OCI-LY1 (cell line): ENCODE results near the gene P4HTM.

Experiments used
- H2AFZ ChIP-seq: fragments of 200-600 bp; sonication (generic), shearing (Covaris generic); 2 replicates; pipeline ENCODE4 v1.6.0; 2014; ENCODE audit warnings: antibody characterized with exemption, mild to moderate bottlenecking, low read length
- H3F3A ChIP-seq: fragments of 200-600 bp; sonication (generic), shearing (Covaris generic); 2 replicates; pipeline ENCODE4 v1.6.0; 2014; ENCODE audit warnings: mild to moderate bottlenecking, antibody characterized with exemption, low read length, moderate library complexity; ENCODE audit not compliant: insufficient read depth
- H3K27ac ChIP-seq: fragments of 200-600 bp; sonication (generic); 2 replicates; pipeline ENCODE4 v1.5.1; 2014; ENCODE audit warnings: low read length, mixed run types, mild to moderate bottlenecking, low read depth; ENCODE audit not compliant: poor library complexity, severe bottlenecking
- H3K27me3 ChIP-seq: fragments of 200-600 bp; sonication (generic); 2 replicates; pipeline ENCODE4 v1.6.0; 2014; ENCODE audit warnings: antibody characterized with exemption, mild to moderate bottlenecking, low read length, moderate library complexity; ENCODE audit not compliant: insufficient read depth
- H3K36me3 ChIP-seq: fragments of 200-600 bp; sonication (generic); 2 replicates; pipeline ENCODE4 v1.6.1; 2014; ENCODE audit warnings: mild to moderate bottlenecking, antibody characterized with exemption, low read length, moderate library complexity, mixed read lengths; ENCODE audit not compliant: insufficient read depth
- H3K4me1 ChIP-seq: fragments of 200-600 bp; sonication (generic); 2 replicates; pipeline ENCODE4 v1.5.1; 2014; ENCODE audit warnings: mild to moderate bottlenecking, low read length, moderate library complexity; ENCODE audit not compliant: insufficient read depth, severe bottlenecking
- H3K4me2 ChIP-seq: fragments of 200-600 bp; sonication (generic), shearing (Covaris generic); 2 replicates; pipeline ENCODE4 v1.6.1; 2014; ENCODE audit warnings: low read length
- H3K4me3 ChIP-seq: fragments of 200-600 bp; sonication (generic); 2 replicates; pipeline ENCODE4 v1.5.1; 2014; ENCODE audit warnings: low read length, low read depth, mild to moderate bottlenecking, mixed read lengths; ENCODE audit not compliant: poor library complexity, severe bottlenecking
- H3K79me2 ChIP-seq: fragments of 200-600 bp; shearing (Covaris generic); 2 replicates; pipeline ENCODE4 v1.6.1; 2016; ENCODE audit warnings: mixed run types, low read length, mixed read lengths; ENCODE audit not compliant: insufficient read depth
- H3K9ac ChIP-seq: fragments of 200-600 bp; sonication (generic), shearing (Covaris generic); 2 replicates; pipeline ENCODE4 v1.6.1; 2014; ENCODE audit warnings: mild to moderate bottlenecking, low read length, mixed read lengths
- H3K9me2 ChIP-seq: fragments of 200-600 bp; sonication (generic), shearing (Covaris generic); 2 replicates; pipeline ENCODE4 v1.6.1; 2014; ENCODE audit warnings: low read depth, mild to moderate bottlenecking, low read length, mixed read lengths
- H3K9me3 ChIP-seq: fragments of 200-600 bp; shearing (Covaris generic); 2 replicates; pipeline ENCODE4 v1.6.1; 2014; ENCODE audit warnings: low read length, mixed read lengths
- H4K20me1 ChIP-seq: fragments of 200-600 bp; sonication (generic), shearing (Covaris generic); 2 replicates; pipeline ENCODE4 v1.6.0; 2016; ENCODE audit warnings: mild to moderate bottlenecking, low read length; ENCODE audit not compliant: insufficient read depth
- CTCF ChIP-seq: fragments of 200-600 bp; sonication (generic), shearing (Covaris generic); IDR thresholded peaks from 2 replicates; pipeline ENCODE4 v1.5.1; 2017; ENCODE audit warnings: mild to moderate bottlenecking, antibody characterized with exemption, low read length, moderate library complexity, mixed read lengths
- EZH2 ChIP-seq: fragments of 200-600 bp; sonication (generic), shearing (Covaris generic); IDR thresholded peaks from 2 replicates; pipeline ENCODE4 v1.8.0; 2017; ENCODE audit warnings: borderline replicate concordance, mixed run types, mild to moderate bottlenecking, antibody characterized with exemption, low read length, moderate library complexity, mixed read lengths

Gene P4HTM

DNA sequence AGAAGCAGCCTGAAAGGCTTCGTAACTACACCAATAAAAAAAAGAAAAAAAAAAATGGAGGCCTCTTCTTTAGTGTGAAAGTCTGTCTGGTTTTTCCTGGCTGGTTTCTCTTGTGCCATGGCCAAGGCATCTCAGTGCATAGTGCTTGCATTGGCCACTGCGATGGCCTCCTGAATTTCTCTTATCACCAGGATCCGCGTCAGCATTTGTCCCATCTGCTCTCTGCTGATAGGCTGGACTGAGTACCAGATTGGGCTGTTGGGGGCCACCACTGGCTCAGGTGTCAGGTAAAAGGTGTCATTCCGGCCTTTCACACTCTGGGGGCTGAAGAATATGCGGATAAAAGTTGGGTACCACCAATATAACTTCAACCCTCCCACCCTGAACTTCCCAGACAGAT lies 40.3 kb downstream of the P4HTM start:
- Histone ChIP-seq H3K79me2 (no peaks in the 10 kb centered on the region), H3K9me3 (no peaks in the 10 kb centered on the region), H3K9me2 (no peaks in the 10 kb centered on the region), H3K36me3 (peaks cover 87% of the 10 kb centered on the region), H3K4me1 (peaks cover 34% of the 10 kb centered on the region), H3K27ac (no peak overlapping the region), H2AFZ (no peak overlapping the region), H3K4me2 (no peak overlapping the region), H3K9ac (no peak overlapping the region), H4K20me1 (no peaks in the 10 kb centered on the region), H3K27me3 (no peaks in the 10 kb centered on the region), H3K4me3 (no peak overlapping the region), H3F3A (0 out of 2 replicates have a peak, but pooled peaks cover 2% of the 10 kb centered on the region)
- TF ChIP-seq EZH2, result no peak
- no peak for TF ChIP-seq CTCF

DNA sequence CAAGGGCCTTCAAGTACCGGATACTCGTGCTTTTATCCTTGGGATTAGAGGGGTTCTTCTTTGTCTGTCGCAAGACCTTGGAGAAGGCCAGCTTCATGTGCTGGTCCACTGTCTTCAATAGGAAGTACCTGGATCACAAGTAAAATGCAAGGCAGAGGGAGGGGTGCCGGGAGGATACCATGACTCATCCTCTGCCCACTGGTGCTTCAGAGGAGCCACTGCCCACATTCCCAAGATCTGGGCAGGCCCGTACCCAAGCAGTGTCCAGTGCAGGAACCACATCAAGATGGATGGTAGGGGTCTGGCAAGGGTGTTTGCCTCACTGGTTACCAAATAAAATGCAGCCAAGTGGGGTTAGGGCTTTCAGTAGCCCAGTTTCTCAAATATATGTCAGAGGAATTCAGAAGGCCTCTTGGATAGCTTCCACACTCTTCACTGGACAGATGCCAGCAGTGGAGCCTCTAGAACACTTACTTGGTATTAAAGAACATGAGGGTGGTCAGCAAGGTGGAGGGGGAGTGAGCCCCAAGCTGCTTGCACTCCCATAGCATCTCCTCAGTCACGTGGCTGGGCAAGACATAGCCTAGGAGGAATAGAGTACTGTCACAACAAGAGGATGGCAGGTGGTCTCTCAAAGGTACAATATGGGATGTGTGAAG lies 42.7 kb downstream of the P4HTM start:
- Histone ChIP-seq H3K79me2 (no peaks in the 10 kb centered on the region), H3K4me2 (no peak overlapping the region), H3K27ac (no peak overlapping the region), H3K9me3 (no peaks in the 10 kb centered on the region), H2AFZ (no peak overlapping the region), H3F3A (0 out of 2 replicates have a peak, but pooled peaks cover 2% of the 10 kb centered on the region), H3K4me1 (peaks cover 14% of the 10 kb centered on the region), H4K20me1 (no peaks in the 10 kb centered on the region), H3K9me2 (no peaks in the 10 kb centered on the region), H3K27me3 (no peaks in the 10 kb centered on the region), H3K9ac (no peak overlapping the region), H3K36me3 (peaks cover 82% of the 10 kb centered on the region), H3K4me3 (no peak overlapping the region)
- TF ChIP-seq CTCF, result no peak

DNA sequence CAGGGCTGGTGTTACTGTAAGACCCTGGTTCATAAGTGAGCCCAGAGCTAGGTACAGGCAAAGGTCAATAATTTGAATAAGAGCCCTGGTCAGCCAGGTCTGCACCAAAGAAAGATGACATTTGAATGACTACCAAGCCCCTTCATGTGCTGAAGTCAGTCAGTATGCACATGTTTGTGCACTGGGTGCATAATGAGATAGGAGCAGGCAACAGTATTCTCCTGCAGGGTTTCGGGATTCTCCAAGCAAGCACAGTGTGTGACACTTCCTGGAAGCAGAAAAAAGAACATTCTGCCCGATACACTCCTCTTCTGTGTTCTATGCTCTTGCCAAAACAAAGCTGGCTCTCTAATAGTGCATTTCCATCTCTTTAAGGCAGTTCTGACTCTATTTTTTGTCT lies 44.6 kb downstream of the P4HTM start:
- no peak overlapping the region for H2AFZ ChIP-seq
- no peak overlapping the region for H3K4me2 ChIP-seq
- H3K27me3 ChIP-seq, result no peaks in the 10 kb centered on the region
- H3K4me1 ChIP-seq, result peaks cover 1% of the 10 kb centered on the region
- no peak overlapping the region for H3K4me3 ChIP-seq
- 0 out of 2 replicates have a peak, but pooled peaks cover 1% of the 10 kb centered on the region for H3F3A ChIP-seq
- no peaks in the 10 kb centered on the region for H3K9me2 ChIP-seq
- no peak overlapping the region for H3K27ac ChIP-seq
- H3K9me3 ChIP-seq, result no peaks in the 10 kb centered on the region
- H3K36me3 ChIP-seq, result peaks cover 72% of the 10 kb centered on the region
- H4K20me1 ChIP-seq, result no peaks in the 10 kb centered on the region
- TF ChIP-seq EZH2, result no peak
- TF ChIP-seq CTCF, result no peak
- no peak overlapping the region for H3K9ac ChIP-seq
- no peaks in the 10 kb centered on the region for H3K79me2 ChIP-seq
